Measurements from ENCODE around the gene PDE11A.
"Not testable (repeated sequence)": the region's sequence is repeated elsewhere in the genome, so short reads cannot be mapped to it uniquely, and the experiment has no call there.

PDE11A gene

GRCh38 chr2:178072383-178073301 lies at the start of gene PDE11A:
Gene PDE11A, minus strand, starts transcription at chr2:178072777. Its CDS starts 340 bp downstream, at chr2:178072437.
- DNase-seq (ENCODE audit: low read depth in 2 of 2), result no peak

- DNase-seq (ENCODE audit: low read depth in 2 of 2), result no peak
These were observed 46.8 kb upstream of the PDE11A start for GRCh38 chr2:178119179-178119922.

- DNase-seq (ENCODE audit: low read depth in 2 of 2), result no peak
These were observed 45.1 kb upstream of the PDE11A start for GRCh38 chr2:178117725-178118124.

- no peak for DNase-seq (ENCODE audit: low read depth in 2 of 2)
These were observed 42.7 kb upstream of the PDE11A start for GRCh38 chr2:178115271-178115670.

GRCh38 chr2:178114462-178114861 lies 41.9 kb upstream of the PDE11A start:
- no peak for DNase-seq (ENCODE audit: low read depth in 2 of 2)

GRCh38 chr2:178112202-178113152 lies 39.9 kb upstream of the PDE11A start, which contains the start of gene RBM45:
Gene RBM45, plus strand, starts transcription at chr2:178112437. Its CDS starts 110 bp downstream, at chr2:178112547.
- DNase-seq (ENCODE audit: low read depth in 2 of 2), result peak; percentile 69 to 73

GRCh38 chr2:178111743-178112142 lies 39.2 kb upstream of the PDE11A start:
- no peak for DNase-seq (ENCODE audit: low read depth in 2 of 2)

GRCh38 chr2:178110681-178111080 lies 38.1 kb upstream of the PDE11A start:
- no peak for DNase-seq (ENCODE audit: low read depth in 2 of 2)

GRCh38 chr2:178109813-178110212 lies 37.2 kb upstream of the PDE11A start:
- no peak for DNase-seq (ENCODE audit: low read depth in 2 of 2)

GRCh38 chr2:178108176-178108575 lies 35.6 kb upstream of the PDE11A start:
- no peak for DNase-seq (ENCODE audit: low read depth in 2 of 2)

- DNase-seq (ENCODE audit: low read depth in 2 of 2), result no peak
These were observed 33.5 kb upstream of the PDE11A start for GRCh38 chr2:178106053-178106452.

- no peak for DNase-seq (ENCODE audit: low read depth in 2 of 2)
These were observed 33.0 kb upstream of the PDE11A start for GRCh38 chr2:178105566-178105965.

GRCh38 chr2:178101321-178102079 lies 28.9 kb upstream of the PDE11A start:
- no peak for DNase-seq (ENCODE audit: low read depth in 2 of 2)

- no peak for DNase-seq (ENCODE audit: low read depth in 2 of 2)
These were observed 20.9 kb upstream of the PDE11A start for GRCh38 chr2:178093471-178093870.

- no peak for DNase-seq (ENCODE audit: low read depth in 2 of 2)
These were observed 16.2 kb upstream of the PDE11A start for GRCh38 chr2:178088774-178089270.

- no peak for DNase-seq (ENCODE audit: low read depth in 2 of 2)
These were observed 11.7 kb upstream of the PDE11A start for GRCh38 chr2:178084273-178084672.

- DNase-seq (ENCODE audit: low read depth in 2 of 2), result no peak
These were observed 9.9 kb upstream of the PDE11A start for GRCh38 chr2:178082408-178083045.

GRCh38 chr2:178079279-178079678 lies 6.7 kb upstream of the PDE11A start:
- not testable (repeated sequence) for DNase-seq (ENCODE audit: low read depth in 2 of 2)

GRCh38 chr2:178076130-178076529 lies 3.6 kb upstream of the PDE11A start:
- DNase-seq (ENCODE audit: low read depth in 2 of 2), result no peak

GRCh38 chr2:178075006-178075326 lies 2.4 kb upstream of the PDE11A start:
- DNase-seq (ENCODE audit: low read depth in 2 of 2), result no peak

Data from stimulated activated CD8-positive, alpha-beta memory T cell treated with anti-CD3 and anti-CD28 coated beads, Interleukin-7, amount 100 ng/mL, for 1 hour (primary cell).